ENCODE results near the gene ATP1B3.
"Not testable (repeated sequence)": the region's sequence is repeated elsewhere in the genome, so short reads cannot be mapped to it uniquely, and the experiment has no call there.

ATP1B3 gene
- total RNA-seq = 126 to 266 (median 198) reads per million in 17 experiments

DNA sequence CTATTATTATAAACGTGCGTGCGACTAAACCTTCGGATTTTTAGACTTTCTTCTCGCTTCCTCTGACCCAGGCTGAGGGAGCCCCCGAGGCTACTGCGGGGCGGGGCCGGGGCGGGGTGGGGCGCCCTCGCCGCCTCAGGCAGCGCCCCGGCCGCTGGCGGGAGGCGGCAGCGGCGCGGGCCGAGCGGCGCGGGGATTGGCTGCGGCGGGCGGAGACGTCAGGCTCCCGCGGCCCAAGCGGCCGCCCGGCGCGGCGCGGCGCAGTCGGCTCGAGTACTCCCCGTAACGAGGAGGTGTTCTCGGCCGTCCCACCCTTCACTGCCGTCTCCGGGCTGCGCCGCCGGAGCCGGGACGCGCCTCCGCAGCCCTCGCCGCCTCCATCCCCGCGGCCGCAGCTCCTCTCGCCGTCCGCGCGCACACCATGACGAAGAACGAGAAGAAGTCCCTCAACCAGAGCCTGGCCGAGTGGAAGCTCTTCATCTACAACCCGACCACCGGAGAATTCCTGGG lies at the start of gene ATP1B3:
TSS of gene ATP1B3 (plus strand) at position 263 of the 510 bp plus-strand sequence. CDS start at position 422, 159 bp downstream.
- peak; percentile 92 to 98 (median 95) for DNase-seq

DNA sequence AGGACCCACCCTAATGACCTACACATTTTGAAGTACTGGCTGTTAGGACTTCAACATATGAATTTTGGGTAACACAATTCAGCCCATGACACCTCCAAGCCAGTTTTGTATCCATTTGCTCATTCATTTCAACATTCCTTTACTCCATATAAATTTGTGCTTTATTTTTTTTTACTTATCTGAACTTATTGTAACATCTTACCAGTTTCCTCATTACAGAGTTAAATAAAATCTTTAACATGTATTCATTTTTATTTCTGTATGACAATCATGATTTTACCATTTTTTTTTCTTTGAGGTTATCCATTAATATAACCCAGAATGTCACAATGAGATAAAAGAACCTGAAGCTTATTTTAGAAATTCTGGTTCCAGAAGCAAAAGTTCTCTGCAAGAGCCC lies 48.0 kb upstream of the ATP1B3 start:
- DNase-seq = no peak

DNA sequence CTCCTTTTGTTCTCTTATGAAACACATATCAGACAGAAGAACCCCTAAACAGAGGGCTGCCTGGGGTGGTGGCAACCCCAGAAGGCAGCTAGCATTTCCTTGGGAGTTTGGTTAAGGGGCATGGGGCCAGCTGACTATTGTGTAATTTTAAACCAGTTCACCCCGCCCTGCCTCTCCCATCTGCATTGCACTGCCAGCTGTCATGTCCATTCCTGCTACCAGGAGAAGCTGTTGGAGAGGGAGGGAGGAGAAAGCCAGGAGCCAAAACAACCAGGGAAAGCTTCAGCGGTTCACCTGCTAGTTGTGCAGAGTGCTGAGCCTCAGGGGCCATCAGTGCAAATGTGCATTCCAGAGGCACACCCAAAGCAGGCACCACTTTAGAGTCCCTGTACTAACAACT lies 47.6 kb upstream of the ATP1B3 start:
- DNase-seq = peak in 2 of 4 experiments; percentile 12 to 24

DNA sequence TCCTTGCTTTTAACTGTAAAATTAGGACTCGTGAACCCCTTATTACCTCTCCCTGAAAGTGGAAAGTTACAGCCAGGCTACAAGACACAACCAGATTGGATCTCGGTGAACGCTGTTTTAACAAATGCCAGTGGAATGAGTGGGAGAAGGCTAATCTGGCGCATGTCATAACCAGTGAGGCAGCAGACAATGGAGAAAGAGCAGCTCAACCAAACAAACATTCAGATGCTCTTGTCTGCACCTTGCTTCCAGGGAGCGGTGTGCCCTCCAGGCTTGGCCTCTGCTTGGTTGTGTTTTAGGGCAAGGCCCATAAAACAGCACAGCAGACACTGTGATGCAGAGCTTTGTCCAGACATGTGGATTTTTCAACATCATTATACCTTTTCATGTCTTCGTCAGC lies 45.9 kb upstream of the ATP1B3 start:
- DNase-seq = no peak

DNA sequence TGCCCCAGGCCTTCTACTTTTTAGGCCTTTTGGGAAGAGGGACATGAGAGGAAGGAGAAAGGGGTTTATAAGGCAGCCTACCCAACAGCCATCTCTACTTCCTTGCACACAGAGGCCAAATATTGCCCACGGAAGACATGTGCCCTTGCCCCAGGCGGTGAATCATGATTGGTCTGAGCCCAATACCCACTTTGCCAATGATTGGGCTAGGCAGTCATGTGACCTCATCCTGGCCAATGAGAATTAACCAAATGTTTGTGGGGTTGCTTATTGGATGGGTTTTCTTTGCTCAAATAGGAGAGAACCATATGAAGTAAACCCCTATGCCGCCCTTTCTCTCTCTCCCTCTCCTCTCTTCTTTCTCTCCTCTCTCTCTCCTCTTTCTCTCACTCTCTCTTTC lies 42.2 kb upstream of the ATP1B3 start:
- DNase-seq = no peak

DNA sequence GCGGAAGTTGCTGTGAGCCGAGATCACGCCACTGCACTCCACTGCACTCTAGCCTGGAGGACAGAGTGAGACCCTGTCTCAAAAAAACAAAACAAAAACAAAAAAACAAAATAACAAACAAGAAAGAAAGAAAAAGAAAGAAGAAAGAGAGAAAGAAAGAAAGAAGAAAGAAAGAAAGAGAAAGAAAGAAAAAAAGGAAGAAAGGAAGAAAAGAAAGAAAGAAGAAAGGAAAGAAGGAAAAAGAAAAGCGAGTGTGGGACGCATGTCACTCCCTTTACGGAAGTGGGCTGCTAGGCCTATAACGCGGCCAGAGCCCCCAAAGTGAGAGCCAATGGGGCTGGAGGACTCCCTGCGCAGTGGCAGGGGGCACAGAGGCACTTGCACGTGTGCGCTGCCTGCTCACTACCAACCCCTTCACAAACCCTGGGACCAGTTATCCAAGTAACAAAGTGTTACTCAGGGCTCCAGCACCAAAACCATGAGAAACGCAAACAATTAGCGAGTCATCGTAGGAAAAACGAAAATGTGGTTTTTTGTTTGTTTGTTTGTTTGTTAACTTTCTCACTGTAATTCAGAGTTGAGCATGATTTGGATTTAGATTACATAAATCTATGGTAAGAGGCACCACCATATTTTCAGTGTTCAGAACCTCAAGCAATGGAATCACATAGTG lies 40.8 kb upstream of the ATP1B3 start:
- no peak for DNase-seq

DNA sequence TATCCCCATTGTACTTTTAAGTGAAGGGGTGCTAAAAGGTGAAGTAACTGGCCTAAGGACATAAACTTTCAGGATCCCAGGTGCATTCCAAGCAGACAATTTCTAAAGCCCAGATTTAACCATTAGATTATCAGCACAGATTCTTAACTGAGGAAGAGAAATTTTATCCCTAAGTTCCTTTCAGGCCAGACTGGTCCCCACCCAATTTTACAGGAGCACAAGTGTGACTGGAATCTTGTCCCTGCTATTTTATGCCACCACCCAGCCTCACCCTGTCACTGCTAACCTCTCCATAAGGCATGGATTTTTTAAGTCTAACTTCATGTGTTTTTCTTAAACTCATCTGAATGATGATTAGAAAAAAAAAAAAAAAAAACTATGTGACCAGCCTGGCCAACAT lies 37.1 kb upstream of the ATP1B3 start:
- no peak for DNase-seq

DNA sequence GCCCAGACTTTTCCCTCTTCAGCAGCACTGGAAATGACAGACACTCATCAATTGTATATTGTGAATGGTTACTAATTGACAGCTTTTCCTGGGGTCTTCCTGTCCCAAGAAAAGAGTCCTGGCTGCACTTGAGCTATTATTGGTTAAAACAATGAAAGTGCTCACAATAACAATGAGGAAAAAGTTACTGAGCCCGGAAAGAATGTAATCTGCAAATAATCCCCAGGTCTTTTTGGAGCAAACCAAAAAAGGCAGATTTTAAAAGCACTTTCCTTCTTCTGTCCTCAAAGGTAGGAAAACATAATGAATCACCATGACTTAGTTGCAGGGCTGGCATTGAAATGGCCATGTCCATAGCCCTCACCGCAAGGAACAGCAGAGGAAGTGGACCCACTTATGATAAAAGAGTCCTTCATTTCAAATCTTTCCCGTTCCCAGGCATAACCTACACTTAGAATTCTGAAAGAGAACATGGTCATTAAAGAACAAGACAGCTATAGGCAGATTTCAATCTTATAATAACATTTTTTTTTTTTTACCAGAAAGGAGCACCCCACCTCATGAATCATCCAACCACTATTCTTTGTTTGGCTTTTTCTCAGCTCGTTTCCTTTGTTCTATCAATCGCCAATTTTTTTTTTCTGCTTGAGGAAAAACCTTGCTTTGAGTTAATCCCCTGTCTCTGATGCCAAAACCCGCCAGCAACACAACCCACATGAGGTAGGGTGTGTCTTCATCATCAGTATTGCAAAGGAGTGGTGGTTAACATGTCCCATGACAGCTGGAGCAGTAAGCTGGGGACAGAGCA lies 35.5 kb upstream of the ATP1B3 start:
- DNase-seq = no peak

DNA sequence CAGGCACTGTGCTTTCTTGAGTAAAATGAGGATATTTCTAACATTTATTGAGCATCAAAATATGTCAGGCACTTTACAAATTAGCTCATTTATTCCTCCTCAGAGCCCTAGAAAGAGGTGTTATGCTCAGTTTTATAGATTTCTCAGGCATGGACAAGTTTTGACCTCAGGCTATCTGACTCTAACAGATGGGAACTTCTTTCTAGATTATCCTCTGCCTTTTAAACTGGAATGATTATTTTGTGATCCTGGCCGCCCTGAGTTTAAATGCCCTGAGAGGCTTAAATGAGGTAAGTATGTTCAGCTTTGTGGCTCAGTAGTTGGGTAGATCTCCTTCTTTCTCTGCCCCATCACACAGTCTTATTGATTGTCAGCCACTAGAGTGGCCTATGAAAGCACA lies 32.3 kb upstream of the ATP1B3 start:
- no peak for DNase-seq

DNA sequence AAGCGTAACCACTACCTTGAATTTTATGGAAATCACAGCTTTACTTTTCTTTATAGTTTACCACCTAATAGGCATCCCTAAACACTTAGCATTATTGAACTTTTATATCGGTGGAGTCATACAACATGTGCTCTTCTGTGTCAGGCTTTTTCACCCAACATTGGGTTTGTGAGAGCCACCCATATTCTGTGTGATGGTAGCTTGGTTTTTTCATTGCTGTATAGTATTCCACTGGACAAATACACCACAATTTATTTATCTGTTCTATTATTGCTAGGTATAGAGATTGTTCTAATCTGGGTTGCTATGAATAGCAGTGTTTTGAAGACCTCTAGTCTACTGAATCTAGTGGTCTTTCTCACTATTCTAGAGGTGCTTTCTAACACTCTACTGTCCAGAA lies 31.6 kb upstream of the ATP1B3 start:
- no peak for DNase-seq

DNA sequence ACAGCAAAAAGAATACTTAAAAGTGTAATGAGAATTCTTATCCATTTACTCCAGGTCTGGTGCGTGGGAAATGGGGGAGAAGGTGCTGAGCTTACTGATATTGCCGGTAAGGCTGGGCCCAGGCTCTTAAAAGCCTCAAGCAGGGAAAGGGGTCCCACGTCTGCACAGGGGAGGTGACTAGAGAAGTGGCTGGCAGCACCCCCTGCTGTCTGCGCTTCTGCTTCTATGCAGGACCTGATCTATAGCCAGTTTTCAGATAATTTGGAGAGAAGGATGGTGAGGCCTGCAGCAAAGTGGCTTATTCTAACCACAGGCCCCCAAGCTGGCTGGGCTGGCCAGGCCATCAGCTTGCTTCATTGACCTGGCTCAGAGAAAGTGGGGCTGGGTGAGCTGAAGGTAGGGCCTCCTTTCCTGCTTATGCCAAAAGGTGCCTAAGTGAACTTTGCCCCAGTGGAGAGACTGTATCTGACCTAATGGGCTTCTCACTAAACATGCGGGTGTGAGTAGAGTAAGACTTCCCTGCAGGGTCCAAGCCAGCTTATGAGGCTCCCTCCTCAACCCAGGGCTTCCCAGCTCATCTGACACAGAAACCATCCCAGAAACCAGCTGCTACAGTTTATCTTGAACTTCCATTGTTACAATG lies 30.9 kb upstream of the ATP1B3 start:
- DNase-seq = peak in 1 of 4 experiments; percentile 19

DNA sequence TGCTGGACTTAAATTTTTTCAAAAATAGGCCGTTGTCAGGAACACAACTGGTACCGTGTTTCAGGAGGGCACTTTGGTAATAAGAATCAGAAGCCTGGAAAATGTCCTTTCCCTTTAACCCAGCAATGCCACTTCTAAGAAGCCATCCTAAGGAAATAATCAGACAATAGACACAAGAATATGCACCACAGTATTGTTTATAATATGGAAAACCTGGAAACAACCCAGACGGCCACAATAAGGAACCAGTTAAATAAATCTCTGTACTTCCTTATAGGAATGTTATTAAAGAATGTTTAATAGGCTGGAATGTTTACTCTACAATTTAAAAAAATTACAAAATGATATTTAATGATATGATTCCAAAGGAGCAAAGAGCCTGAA lies 30.4 kb upstream of the ATP1B3 start:
- DNase-seq = no peak

DNA sequence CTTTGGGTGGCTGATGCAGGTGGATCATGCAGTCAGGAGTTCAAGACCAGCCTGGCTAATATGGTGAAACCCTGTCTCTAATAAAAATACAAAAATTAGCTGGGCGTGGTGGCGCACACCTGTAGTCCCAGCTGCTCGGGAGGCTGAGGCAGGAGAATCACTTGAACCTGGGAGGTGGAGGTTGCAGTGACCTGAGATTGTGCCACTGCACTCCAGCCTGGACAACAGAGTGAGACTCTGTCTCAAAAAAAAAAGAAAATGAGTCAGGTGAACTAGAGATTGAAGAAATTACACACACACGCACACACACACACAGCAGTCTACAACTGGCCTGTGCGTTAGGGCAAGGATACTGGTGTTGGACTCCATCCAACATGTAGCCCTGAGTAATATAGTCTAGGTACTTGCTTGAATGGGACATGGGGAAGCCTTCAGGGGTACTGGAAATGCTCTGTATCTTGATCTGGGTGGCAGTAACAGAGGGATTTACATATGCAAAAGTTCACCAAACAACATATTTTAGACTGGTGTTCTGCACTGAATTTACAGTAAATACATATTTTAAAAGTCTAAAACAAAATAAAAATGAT lies 28.2 kb upstream of the ATP1B3 start:
- DNase-seq = not testable (repeated sequence)

DNA sequence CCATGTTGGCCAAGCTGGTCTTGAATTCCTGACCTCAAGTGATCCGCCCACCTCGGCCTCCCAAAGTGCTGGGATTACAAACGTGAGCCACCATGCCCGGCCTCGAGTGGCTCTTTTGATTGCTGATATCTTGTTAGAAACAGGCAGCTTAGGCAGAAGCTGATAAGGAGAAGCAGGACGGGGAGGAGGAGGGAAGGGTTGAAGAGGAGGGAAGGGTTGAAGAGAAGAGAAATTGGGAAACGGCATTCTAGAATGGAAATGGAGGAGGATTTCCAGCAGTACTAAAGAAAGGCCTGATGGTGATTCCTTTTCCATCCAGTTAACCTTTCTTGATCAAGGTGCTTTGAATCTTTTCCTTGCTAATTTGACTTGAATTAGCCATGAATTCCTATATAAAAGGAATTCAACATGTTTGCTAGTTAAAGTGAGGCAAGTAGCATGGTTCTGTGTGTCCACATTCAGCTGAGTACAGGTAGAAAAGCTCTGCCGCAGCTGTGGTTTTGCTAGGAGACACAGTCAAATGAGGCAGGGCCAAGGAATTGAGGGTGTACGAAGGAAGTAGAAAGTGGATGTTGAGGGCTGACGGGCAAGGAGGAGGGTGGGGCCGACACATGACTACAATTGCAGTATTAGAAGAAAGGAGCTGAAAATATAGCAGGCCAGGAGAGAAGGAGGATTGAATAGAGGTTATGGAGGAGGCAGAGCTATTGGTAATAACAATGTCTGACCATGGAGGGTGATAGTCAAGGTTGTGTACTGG lies 27.2 kb upstream of the ATP1B3 start:
- DNase-seq = peak; percentile 38 to 75 (median 66)

DNA sequence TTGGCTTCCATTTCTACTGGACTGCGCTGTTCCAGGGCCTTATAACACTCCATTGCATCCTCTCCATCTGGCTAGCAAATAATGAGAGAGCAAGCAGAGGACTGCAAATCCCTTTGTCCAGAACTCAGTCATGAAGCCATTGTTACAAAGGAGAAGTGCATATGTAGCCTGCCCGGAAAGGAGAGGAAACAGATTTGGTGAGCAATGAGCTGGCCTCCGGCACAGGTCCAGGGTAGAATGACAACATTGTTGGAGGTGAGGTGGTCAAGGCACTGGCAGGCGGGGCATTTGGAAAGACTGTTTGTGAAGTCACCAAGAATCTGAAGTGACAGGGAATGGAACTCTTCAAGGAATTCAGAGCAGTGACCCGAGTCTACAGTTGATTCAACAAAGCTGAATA lies 25.0 kb upstream of the ATP1B3 start:
- DNase-seq = peak; percentile 45 to 71 (median 70)

DNA sequence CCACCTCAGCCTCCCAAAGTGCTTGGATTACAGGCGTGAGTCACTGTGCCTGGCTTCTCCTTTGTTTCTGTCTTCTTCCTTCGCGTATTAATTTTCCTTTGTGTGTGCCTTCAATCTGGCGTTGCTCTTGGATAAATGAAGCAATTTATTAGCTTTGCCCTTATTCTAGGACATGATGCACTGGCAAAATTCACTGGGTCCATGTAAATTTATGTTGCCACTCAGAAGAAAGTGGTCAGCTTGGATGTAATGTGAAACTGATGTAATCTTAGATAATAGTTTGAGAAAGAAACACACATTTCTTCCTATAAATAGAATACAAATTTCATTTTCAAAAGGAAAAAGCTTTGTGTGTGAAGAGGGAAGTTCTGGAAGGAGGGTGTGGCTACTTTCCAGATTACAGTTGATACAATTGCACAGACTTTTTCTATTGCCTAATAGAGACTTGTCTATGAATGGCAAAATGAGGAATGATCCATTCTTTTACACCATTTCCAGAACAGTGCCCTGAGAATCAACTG lies 23.3 kb upstream of the ATP1B3 start:
- peak; percentile 43 to 85 (median 72) for DNase-seq

DNA sequence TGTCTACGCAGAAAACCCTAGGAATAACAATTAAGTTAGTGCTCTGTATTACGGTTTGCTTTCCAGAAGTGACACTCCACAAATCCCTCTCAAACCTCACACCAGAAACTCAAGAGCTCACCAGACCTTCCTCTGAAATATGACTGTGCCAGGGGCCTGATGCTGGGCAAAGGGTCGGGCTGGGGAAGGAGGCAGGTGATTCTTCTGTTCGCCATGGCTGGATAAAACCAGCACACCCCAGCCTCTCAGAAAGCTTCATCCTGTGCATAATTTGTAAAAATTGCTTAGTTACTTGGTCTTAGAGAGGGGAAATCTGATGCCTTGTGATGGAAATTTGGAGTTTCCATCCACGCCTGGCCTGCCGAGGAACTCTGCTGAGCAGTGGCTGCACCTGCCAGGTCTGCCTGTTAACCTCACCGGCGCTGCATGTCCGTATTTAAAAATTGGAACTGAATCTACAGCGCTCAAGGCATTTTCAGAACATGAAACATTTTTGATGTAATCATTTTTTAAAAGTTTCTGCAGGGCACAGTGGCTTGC lies 22.7 kb upstream of the ATP1B3 start:
- no peak for DNase-seq

DNA sequence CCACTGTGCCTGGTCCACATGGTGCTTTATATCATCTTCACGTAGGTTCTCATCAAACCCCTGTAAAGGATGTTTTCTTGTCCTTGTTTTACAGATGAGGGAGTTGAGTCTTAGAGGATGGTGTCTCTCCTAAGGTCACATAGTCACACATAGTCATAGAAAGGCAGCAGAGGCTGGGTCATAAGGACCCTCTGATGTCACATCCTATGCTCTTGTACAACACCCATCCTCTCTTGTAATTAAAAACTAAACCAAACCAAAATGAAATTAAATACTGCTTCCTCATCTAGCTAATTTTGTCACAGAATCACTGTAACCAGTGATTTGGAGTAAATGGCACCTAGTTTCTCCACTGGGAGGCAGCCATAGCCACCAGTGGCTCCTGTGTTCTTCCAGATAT lies 21.8 kb upstream of the ATP1B3 start:
- DNase-seq = peak in 1 of 4 experiments; percentile 31

DNA sequence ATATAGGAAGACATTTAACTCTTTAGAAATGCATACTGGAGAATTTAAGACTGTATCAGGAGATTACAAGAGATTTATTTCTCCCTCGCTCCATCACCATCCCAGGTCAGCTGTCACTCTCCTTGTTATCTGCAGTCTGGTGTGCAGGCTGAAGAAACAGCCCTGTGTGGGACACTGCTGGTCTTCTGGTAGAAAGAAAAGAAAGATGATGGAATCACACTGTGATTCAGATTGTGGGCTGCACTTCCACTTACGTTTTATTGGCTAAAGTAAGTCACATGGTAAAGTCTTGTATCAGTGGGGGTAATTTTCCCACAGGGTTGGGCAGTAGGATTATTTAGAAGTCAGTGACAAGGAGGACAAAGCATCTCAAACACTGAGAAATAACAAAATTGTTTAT lies 18.1 kb upstream of the ATP1B3 start:
- peak; percentile 26 to 72 (median 56) for DNase-seq

DNA sequence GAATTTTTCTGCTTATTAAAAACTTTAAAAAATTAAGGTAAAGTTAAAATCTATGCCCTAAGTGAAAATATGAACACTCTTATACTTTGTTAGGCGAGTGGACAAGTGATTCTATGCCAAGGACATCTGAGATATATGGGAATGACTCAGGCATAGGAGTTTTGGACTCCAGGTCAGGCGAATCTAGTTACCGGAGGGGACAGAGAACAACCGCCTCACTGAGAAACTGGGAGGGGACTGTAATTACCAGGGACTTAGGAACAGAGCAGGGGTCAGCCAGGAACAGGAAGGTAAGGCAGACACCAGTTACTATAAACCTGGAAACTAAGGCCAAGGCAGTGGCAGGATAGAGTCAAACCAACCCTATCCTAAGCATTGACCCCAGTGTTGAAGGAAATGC lies 16.8 kb upstream of the ATP1B3 start:
- DNase-seq = no peak

DNA sequence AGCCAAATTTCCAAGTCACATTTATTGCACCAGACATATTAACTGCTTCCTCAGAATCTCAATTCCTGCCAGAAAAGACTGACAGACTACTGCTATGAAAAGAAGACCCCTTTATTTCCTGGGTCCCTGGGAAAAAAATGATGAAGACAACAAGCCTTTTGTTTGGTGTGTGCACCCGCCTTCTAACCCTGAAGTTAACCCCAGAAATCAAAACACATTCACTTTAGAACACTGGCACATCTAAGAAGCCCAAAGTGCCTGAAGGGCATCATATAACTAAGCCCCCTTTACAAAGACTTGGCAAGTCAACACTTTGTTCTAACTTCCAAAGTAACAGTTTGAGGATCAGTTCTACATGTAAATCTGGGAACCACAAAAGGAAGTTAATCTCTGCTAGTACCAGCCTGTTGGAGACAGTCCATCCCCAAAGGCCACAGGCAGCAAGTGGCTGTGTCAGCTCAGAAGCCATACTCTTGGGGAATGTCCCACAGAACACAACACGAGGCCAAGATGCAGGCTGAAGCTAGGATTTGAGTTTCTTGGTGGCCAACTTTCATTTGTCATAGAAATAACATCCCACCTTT lies 16.3 kb upstream of the ATP1B3 start:
- no peak for DNase-seq

Data from suppressor macrophage (primary cell).